ENCODE data around the gene DHH.
A peak's percentile ranks its signal among the peaks of the same experiment; 100 is the strongest.

The DHH gene

GRCh38 chr12:49133590-49133989 is 39.0 kb upstream of the DHH start:
- H3K4me3 ChIP-seq (ENCODE audit: low read depth, low read length): peak overlapping the region; percentile 75
- TF ChIP-seq MAX (IDR thresholded peaks at IDR 0.05; ENCODE audit: low read depth, low read length) (no peak), MYC (IDR thresholded peaks at IDR 0.05; ENCODE audit: low read depth, low read length) (no peak), CTCF (IDR thresholded peaks at IDR 0.05; ENCODE audit: low read depth, low read length) (no peak), POLR2A (IDR thresholded peaks at IDR 0.05; ENCODE audit: extremely low read depth, insufficient read length) (no peak)
- no peak for DNase-seq (ENCODE audit: low read depth)

- TF ChIP-seq POLR2A (IDR thresholded peaks at IDR 0.05; ENCODE audit: extremely low read depth, insufficient read length) (no peak), MAX (IDR thresholded peaks at IDR 0.05; ENCODE audit: low read depth, low read length) (no peak), MYC (IDR thresholded peaks at IDR 0.05; ENCODE audit: low read depth, low read length) (no peak), CTCF (IDR thresholded peaks at IDR 0.05; ENCODE audit: low read depth, low read length) (no peak)
Measured at GRCh38 chr12:49133014-49133413, 38.4 kb upstream of the DHH start.

GRCh38 chr12:49131894-49132461 is 37.4 kb upstream of the DHH start:
- peak overlapping the region; percentile 75 for H3K4me3 ChIP-seq (ENCODE audit: low read depth, low read length)
- DNase-seq (ENCODE audit: low read depth): peak; percentile 74
- TF ChIP-seq CTCF (IDR thresholded peaks at IDR 0.05; ENCODE audit: low read depth, low read length) (no peak), MAX (IDR thresholded peaks at IDR 0.05; ENCODE audit: low read depth, low read length) (no peak), POLR2A (IDR thresholded peaks at IDR 0.05; ENCODE audit: extremely low read depth, insufficient read length) (no peak), MYC (IDR thresholded peaks at IDR 0.05; ENCODE audit: low read depth, low read length) (no peak)

More at GRCh38 chr12:49133014-49133413, 38.4 kb upstream of the DHH start:
- peak overlapping the region; percentile 75 for H3K4me3 ChIP-seq (ENCODE audit: low read depth, low read length)
- peak; percentile 30 for DNase-seq (ENCODE audit: low read depth)

GRCh38 chr12:49131051-49131893 is 36.7 kb upstream of the DHH start, which contains the start of gene TUBA1B:
TUBA1B (minus strand) TSS chr12:49131395; CDS start chr12:49131300, 95 bp downstream.
- TF ChIP-seq MYC (IDR thresholded peaks at IDR 0.05; ENCODE audit: low read depth, low read length) (peak; percentile 82), MAX (IDR thresholded peaks at IDR 0.05; ENCODE audit: low read depth, low read length) (peak; percentile 87), POLR2A (IDR thresholded peaks at IDR 0.05; ENCODE audit: extremely low read depth, insufficient read length) (peak; percentile 99), CTCF (IDR thresholded peaks at IDR 0.05; ENCODE audit: low read depth, low read length) (no peak)
- DNase-seq (ENCODE audit: low read depth): peak; percentile 96
- peak within 1 kb of the TSS; percentile 98 for H3K4me3 ChIP-seq (ENCODE audit: low read depth, low read length)

GRCh38 chr12:49130151-49131050 is 35.8 kb upstream of the DHH start:
- peak; percentile 94 for TF ChIP-seq CTCF (IDR thresholded peaks at IDR 0.05; ENCODE audit: low read depth, low read length)
- TF ChIP-seq MAX (IDR thresholded peaks at IDR 0.05; ENCODE audit: low read depth, low read length): peak; percentile 99
- TF ChIP-seq POLR2A (IDR thresholded peaks at IDR 0.05; ENCODE audit: extremely low read depth, insufficient read length): peak; percentile 19
- TF ChIP-seq MYC (IDR thresholded peaks at IDR 0.05; ENCODE audit: low read depth, low read length): peak; percentile 99
- peak overlapping the region; percentile 98 for H3K4me3 ChIP-seq (ENCODE audit: low read depth, low read length)
- peak; percentile 96 for DNase-seq (ENCODE audit: low read depth)

All from NB4 (cell line).